22Rv1 (cell line): ENCODE measurements around the gene IRX2.

Source experiments
- ZFX ChIP-seq: fragments of 450-650 bp; IDR thresholded peaks from 2 replicates; pipeline ENCODE4 v1.6.1; 2017; ENCODE audit warnings: antibody characterized with exemption, borderline replicate concordance
- TF ChIP-seq, protein P1 (sequence below): fragments of 450-650 bp; IDR thresholded peaks from 2 replicates; pipeline ENCODE4 v1.5.1; 2017; ENCODE audit warnings: mild to moderate bottlenecking

DNA sequence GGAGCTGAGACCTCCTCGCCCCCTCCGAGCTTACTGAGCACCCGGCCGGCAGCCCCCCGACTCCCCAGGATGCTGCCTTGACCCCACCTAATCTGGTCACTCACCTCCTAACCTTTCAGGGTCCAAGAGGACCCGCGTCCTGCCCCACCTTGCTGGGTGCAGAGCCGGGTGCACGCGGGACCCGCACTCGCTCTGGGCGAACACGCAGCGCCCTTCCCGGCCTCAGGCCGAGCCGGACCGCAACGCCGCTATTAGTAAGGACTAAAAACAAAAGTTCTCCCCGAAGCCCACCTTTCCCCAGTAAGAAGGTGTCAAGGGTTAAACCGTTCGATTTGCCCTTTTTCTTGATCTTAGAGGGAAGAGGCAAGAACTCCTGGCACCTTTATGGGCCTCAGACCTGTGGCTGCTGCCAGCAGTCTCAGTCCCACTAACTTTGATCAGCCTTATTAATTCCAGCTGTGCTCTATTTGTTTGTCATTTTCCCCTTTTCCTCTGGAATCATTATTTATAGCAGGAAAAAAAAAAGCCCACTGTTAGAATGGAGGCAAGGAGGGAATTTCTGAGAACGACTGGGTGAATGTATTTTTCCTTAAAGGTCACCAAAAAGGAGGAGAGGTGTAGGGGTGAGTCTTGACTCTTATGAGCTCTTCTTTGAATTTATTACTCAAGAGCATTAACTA lies 10.5 kb downstream of the IRX2 start:
- TF ChIP-seq, protein P1, sequence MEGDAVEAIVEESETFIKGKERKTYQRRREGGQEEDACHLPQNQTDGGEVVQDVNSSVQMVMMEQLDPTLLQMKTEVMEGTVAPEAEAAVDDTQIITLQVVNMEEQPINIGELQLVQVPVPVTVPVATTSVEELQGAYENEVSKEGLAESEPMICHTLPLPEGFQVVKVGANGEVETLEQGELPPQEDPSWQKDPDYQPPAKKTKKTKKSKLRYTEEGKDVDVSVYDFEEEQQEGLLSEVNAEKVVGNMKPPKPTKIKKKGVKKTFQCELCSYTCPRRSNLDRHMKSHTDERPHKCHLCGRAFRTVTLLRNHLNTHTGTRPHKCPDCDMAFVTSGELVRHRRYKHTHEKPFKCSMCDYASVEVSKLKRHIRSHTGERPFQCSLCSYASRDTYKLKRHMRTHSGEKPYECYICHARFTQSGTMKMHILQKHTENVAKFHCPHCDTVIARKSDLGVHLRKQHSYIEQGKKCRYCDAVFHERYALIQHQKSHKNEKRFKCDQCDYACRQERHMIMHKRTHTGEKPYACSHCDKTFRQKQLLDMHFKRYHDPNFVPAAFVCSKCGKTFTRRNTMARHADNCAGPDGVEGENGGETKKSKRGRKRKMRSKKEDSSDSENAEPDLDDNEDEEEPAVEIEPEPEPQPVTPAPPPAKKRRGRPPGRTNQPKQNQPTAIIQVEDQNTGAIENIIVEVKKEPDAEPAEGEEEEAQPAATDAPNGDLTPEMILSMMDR, result no peak
- no peak for TF ChIP-seq ZFX
